ENCODE results near the gene RFX7. TPM values are rescaled to one million over a fixed set of nuclear protein-coding genes. Genes with fewer than 3 reads are reported as not detected.

The RFX7 gene
- total and polyA plus RNA-seq, 2 of the 8 experiments (the other 6 are each of a cell fraction or from before 2014, with no cell fraction given): 10.4 to 40.9 TPM

- Histone ChIP-seq H2BK15ac (ENCODE audit: low read length) (no peak overlapping the region), H2BK120ac (replicated peaks; ENCODE audit: low read depth, low read length) (no peak overlapping the region), H3K27ac (ENCODE audit: low read depth, low read length) (no peak overlapping the region), H3K79me1 (ENCODE audit: low read depth, low read length) (no peaks in the 10 kb centered on the region), H2AK5ac (ENCODE audit: low read depth, low read length) (no peak overlapping the region), H4K5ac (ENCODE audit: insufficient read length, low read depth, low read length) (no peak overlapping the region), H3K4ac (replicated peaks; ENCODE audit: insufficient read length, low read depth, low read length) (no peak overlapping the region), H4K91ac (replicated peaks; ENCODE audit: insufficient read length, low read length) (no peak overlapping the region), H4K20me1 (replicated peaks in 1 of 2; ENCODE audit: control insufficient read depth in 1 of 2, insufficient read depth in 2 of 2, low read length in 2 of 2) (peaks cover 1 to 2% of the 10 kb centered on the region in 2 experiments), H3K27me3 (replicated peaks in 1 of 4; ENCODE audit: control insufficient read depth in 3 of 4, extremely low read depth in 1 of 4, insufficient read depth in 3 of 4, low read length in 3 of 4) (no peaks in the 10 kb centered on the region), H3K4me1 (replicated peaks in 1 of 4; ENCODE audit: control insufficient read depth in 3 of 4, insufficient read depth in 4 of 4, low read length in 3 of 4) (peaks cover 0 to 4% (median 1%) of the 10 kb centered on the region in 4 experiments; a peak in 3 of 7 replicates), H3K23ac (ENCODE audit: insufficient read length) (no peak overlapping the region), H2BK5ac (ENCODE audit: low read depth, low read length) (no peak overlapping the region), H3K23me2 (ENCODE audit: low read depth, low read length) (no peaks in the 10 kb centered on the region), H2BK20ac (ENCODE audit: low read length) (no peak overlapping the region), H2BK12ac (ENCODE audit: low read depth, low read length) (no peak overlapping the region), H3K4me2 (ENCODE audit: insufficient read depth in 1 of 2, low read depth in 2 of 2, low read length in 2 of 2) (no peak overlapping the region), H3K36me3 (ENCODE audit: control insufficient read depth in 2 of 4, insufficient read depth in 4 of 4, low read length in 3 of 4) (peaks cover 0 to 3% (median 0%) of the 10 kb centered on the region in 4 experiments; a peak in 2 of 8 replicates), H2AFZ (ENCODE audit: low read length) (no peak overlapping the region), H3K9me3 (ENCODE audit: insufficient read depth in 2 of 2, low read depth in 1 of 2, low read length in 1 of 2) (peaks cover 0 to 3% of the 10 kb centered on the region in 2 experiments; a peak in 2 of 4 replicates), H3K18ac (ENCODE audit: extremely low read depth, low read length) (no peak overlapping the region), H3K4me3 (ENCODE audit: extremely low read depth in 1 of 4, insufficient read depth in 2 of 4, low read depth in 3 of 4, low read length in 4 of 4) (no peak overlapping the region), H3K9ac (replicated peaks in 1 of 4; ENCODE audit: extremely low read depth in 1 of 4, low read depth in 3 of 4, low read length in 3 of 4) (no peak overlapping the region), H3K79me2 (ENCODE audit: control insufficient read depth in 1 of 2, insufficient read depth in 2 of 2, low read length in 2 of 2) (peaks cover 0 to 93% of the 10 kb centered on the region in 2 experiments; a peak in 3 of 4 replicates), H4K8ac (ENCODE audit: extremely low read depth, insufficient read depth, low read length) (no peak overlapping the region), H3K14ac (ENCODE audit: insufficient read length) (no peak overlapping the region), H3K56ac (replicated peaks; ENCODE audit: insufficient read length, low read depth, low read length) (no peak overlapping the region)
- POLR2A ChIA-PET (ENCODE audit: partially characterized antibody): interaction anchor here (1.0 to 1.1 kb wide), 2 partner anchors 13 to 29 kb away, joined by 3 read pairs; no protein-coding TSS in a partner anchor
- DNase-seq (ENCODE audit: low read depth in 1 of 2, low spot score in 2 of 2) (no peak), FAIRE-seq (no peak)
- CTCF ChIA-PET (ENCODE audit: partially characterized antibody): no interaction called here
- TF ChIP-seq BRCA1 (IDR thresholded peaks at IDR 0.05; ENCODE audit: low read depth, low read length) (no peak), KDM5A (IDR thresholded peaks at IDR 0.05; ENCODE audit: low read length) (no peak), ASH2L (IDR thresholded peaks at IDR 0.05; ENCODE audit: low read length) (no peak), CBX5 (IDR thresholded peaks at IDR 0.05; ENCODE audit: low read depth, low read length) (no peak), POLR2AphosphoS5 (IDR thresholded peaks at IDR 0.05; ENCODE audit: low read depth, low read length) (no peak), CEBPB (IDR thresholded peaks at IDR 0.05; ENCODE audit: low read depth, low read length) (no peak), CREB1 (IDR thresholded peaks at IDR 0.05) (no peak), RBBP5 (IDR thresholded peaks at IDR 0.05; ENCODE audit: borderline replicate concordance, low read depth, low read length) (no peak), CTBP2 (IDR thresholded peaks at IDR 0.05; ENCODE audit: borderline replicate concordance, insufficient read depth, insufficient read length, low read length) (no peak), HDAC2 (IDR thresholded peaks at IDR 0.05; ENCODE audit: borderline replicate concordance in 1 of 2, low read depth in 2 of 2, low read length in 2 of 2) (no peak), POLR2A (IDR thresholded peaks at IDR 0.05; ENCODE audit: control extremely low read depth in 1 of 2, low read depth in 2 of 2, low read length in 2 of 2) (no peak), SP1 (IDR thresholded peaks at IDR 0.05; ENCODE audit: low read depth, low read length) (no peak), EP300 (IDR thresholded peaks at IDR 0.05; ENCODE audit: borderline replicate concordance in 1 of 2, low read depth in 2 of 2, low read length in 2 of 2) (no peak), TEAD4 (IDR thresholded peaks at IDR 0.05; ENCODE audit: low read depth, low read length) (no peak), KDM4A (IDR thresholded peaks at IDR 0.05; ENCODE audit: low read depth, low read length, severe bottlenecking) (no peak), SUZ12 (IDR thresholded peaks at IDR 0.05; ENCODE audit: low read length) (no peak), JUND (IDR thresholded peaks at IDR 0.05; ENCODE audit: low read length) (no peak)
Observed at GRCh38 chr15:56217341-56217740, 26.3 kb downstream of the RFX7 start.

Data from H1 (cell line).